Mammary epithelial cell (primary cell): ENCODE measurements around the gene OR7G2.

Experiments used
- CTCF ChIP-seq, 2 donors: IDR thresholded peaks in 1 of 2; conservative IDR thresholded peaks in 1 of 2; 2 replicates each; pipeline ENCODE4 v1.5.1; 2011 to 2012; ENCODE audit warnings: inconsistent platforms in 2 of 2, low read length in 2 of 2, mild to moderate bottlenecking in 2 of 2, control low read depth in 1 of 2, low read depth in 1 of 2; ENCODE audit not compliant: insufficient read depth in 1 of 2; ENCODE audit errors: extremely low read depth in 1 of 2
- EZH2 ChIP-seq: IDR thresholded peaks from 2 replicates; pipeline ENCODE4 v1.6.1; 2012; ENCODE audit warnings: low read length, inconsistent platforms, borderline replicate concordance

- no peak for TF ChIP-seq CTCF (conservative IDR thresholded peaks at IDR 0.05 in 1 of 2, IDR thresholded peaks at IDR 0.05 in 1 of 2; ENCODE audit: extremely low read depth in 1 of 2, insufficient read depth in 1 of 2, low read depth in 1 of 2, low read length in 2 of 2)
- no peak for TF ChIP-seq EZH2
These were observed 49.0 kb upstream of the OR7G2 start for GRCh38 chr19:9156304-9156703.
